GM21423 (cell line): ENCODE measurements around the gene POFUT1.

Experiments
- ATAC-seq: cut with Tn5 transposase; IDR thresholded peaks from one replicate; pipeline ENCODE4 v1.9.1; 2021; ENCODE audit warnings: mild to moderate bottlenecking, moderate library complexity; ENCODE audit not compliant: unreplicated experiment

The POFUT1 gene

GRCh38 chr20:32205843-32206759, 1.6 kb upstream of the POFUT1 start:
- ATAC-seq: no peak

- ATAC-seq: peak; percentile 7
These were observed 687 bp upstream of the POFUT1 start for GRCh38 chr20:32206760-32207625.

- ATAC-seq: no peak
These were observed 947 bp downstream of the POFUT1 start for GRCh38 chr20:32208499-32209154.

- no peak for ATAC-seq
These were observed 2.3 kb downstream of the POFUT1 start for GRCh38 chr20:32209850-32210605.

- no peak for ATAC-seq
These were observed 6.2 kb downstream of the POFUT1 start for GRCh38 chr20:32213870-32214269.

DNA sequence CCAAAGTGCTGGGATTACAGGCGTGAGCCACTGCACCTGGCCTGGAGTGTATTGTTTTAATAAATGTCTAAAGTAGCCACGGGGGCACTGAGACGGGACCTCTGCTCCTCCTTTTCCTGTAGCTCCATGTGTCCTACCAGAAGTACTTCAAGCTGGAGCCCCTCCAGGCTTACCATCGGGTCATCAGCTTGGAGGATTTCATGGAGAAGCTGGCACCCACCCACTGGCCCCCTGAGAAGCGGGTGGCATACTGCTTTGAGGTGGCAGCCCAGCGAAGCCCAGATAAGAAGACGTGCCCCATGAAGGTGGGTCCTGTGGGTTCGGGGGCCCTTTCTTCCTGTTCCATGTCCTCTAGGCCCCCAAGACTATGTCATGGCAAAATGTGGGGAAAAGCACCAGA, 7.5 kb downstream of the POFUT1 start:
- no peak for ATAC-seq

- ATAC-seq: no peak
These were observed 8.0 kb downstream of the POFUT1 start for GRCh38 chr20:32215729-32216128.

- no peak for ATAC-seq
These were observed 8.8 kb downstream of the POFUT1 start for GRCh38 chr20:32216179-32217142.

DNA sequence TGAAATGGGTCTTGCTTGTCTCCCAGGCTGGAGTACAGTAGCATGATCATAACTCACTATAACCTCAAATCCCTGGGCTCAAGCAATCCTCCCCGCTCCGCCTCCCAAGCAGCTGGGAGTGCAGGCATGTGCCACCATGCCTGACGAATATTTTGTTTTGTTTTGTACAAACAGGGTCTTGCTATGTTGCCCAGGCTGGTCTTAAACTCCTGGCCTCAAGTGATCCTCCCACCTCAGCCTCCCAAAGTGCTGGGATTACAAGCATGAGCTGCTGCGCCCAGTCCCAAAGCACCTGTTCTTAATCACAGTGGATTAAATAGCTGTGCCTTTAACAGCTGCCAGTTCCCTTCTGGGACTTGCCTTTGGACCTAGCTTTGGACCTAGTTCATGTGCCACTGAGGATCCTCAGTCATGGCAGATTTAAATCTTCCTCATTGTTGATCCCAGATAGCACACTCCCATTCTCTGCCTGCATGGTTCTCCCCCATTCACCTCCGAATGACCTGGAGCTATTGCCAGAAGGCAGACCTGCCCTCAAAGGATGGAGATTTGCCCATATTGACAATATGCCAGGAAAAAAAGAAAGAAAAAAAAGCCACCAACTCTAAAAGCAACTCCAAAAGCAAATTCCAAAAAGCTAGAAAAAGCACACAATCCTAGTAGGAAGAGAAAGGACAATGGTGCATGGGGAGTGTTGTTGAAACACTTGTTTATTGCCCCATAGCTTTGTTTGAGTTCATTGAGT, 10.6 kb downstream of the POFUT1 start:
- no peak for ATAC-seq

- no peak for ATAC-seq
These were observed 16.8 kb downstream of the POFUT1 start for GRCh38 chr20:32224463-32224862.

- no peak for ATAC-seq
These were observed 18.7 kb downstream of the POFUT1 start for GRCh38 chr20:32226391-32226790.

DNA sequence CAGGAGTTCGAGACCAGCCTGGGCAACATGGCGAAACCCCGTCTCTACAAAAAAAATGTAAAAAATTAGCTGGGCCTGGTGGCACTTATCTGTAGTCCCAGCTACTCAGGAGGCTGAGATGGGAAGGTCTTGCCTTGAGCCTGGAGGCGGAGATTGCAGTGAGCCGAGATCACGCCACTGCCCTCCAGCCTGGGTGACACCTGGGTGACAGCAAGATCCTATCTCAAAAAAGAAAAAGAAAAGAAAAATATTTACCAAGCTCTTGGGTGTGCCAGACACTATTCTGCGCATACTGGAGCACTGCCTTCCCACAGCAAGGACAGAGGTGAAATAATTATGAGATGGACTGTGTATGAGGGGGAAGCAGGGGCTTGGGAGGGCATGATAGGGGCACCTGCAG, 19.6 kb downstream of the POFUT1 start:
- ATAC-seq: no peak

GRCh38 chr20:32227744-32228688, 20.3 kb downstream of the POFUT1 start:
- ATAC-seq: no peak

- ATAC-seq: no peak
These were observed 21.6 kb downstream of the POFUT1 start for GRCh38 chr20:32229251-32229747.

- ATAC-seq: no peak
These were observed 23.0 kb downstream of the POFUT1 start for GRCh38 chr20:32230707-32231106.

DNA sequence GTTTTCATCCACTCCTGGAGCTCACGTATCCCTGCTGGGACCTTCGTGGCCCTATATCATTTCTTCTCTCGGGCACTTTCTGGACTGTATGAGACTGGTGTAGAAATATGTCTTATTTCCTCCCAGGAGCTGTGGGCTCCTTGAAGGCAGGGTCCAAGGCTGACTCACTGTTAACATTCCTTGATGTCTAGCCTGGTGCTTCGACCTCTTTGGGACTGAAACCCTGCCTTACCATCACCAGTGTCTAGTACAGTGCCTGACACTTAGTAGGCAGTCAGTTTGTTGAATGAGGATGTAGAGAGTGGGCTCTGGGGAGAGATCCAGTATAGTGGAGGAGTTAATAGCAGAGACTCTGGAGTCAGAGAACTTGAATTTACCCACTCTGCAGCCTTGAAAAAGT, 23.6 kb downstream of the POFUT1 start:
- ATAC-seq: no peak

- no peak for ATAC-seq
These were observed 24.2 kb downstream of the POFUT1 start for GRCh38 chr20:32231847-32232246.
